ENCODE data around the gene F10.
A peak's percentile ranks its signal among the peaks of the same experiment; 100 is the strongest.
"Not testable (repeated sequence)": the region's sequence is repeated elsewhere in the genome, so short reads cannot be mapped to it uniquely, and the experiment has no call there.

F10 gene

GRCh38 chr13:113155201-113155600, 32.6 kb downstream of the F10 start:
- FAIRE-seq = no peak

GRCh38 chr13:113155982-113156655, 33.5 kb downstream of the F10 start:
- FAIRE-seq = no peak

- no peak for FAIRE-seq
Observed at GRCh38 chr13:113157206-113157928, 34.8 kb downstream of the F10 start.

GRCh38 chr13:113157929-113158747, 35.5 kb downstream of the F10 start, which contains the start of gene PROZ:
PROZ (plus strand) TSS chr13:113158648; CDS start chr13:113158661, 13 bp downstream.
- FAIRE-seq = no peak

GRCh38 chr13:113158946-113159345, 36.3 kb downstream of the F10 start:
- no peak for FAIRE-seq

DNA sequence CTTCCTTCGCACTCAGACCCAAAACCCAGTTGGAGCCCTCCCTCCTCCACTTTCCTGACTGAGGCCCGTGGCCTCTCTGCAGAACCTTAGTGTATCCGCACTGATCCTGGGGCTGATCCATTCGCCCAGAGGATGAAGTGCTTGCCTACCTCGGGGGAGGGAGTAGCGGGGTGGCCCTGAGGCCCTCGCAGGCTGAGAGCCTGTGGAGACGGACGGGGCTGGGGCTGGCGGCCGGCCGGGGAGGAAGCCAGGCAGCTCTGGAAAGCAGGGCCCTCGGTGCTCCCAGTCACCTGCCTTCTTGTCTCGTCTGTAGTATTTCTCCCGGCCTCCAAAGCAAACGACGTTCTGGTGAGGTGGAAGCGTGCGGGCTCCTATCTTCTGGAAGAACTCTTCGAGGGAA, 37.1 kb downstream of the F10 start:
- FAIRE-seq = no peak

DNA sequence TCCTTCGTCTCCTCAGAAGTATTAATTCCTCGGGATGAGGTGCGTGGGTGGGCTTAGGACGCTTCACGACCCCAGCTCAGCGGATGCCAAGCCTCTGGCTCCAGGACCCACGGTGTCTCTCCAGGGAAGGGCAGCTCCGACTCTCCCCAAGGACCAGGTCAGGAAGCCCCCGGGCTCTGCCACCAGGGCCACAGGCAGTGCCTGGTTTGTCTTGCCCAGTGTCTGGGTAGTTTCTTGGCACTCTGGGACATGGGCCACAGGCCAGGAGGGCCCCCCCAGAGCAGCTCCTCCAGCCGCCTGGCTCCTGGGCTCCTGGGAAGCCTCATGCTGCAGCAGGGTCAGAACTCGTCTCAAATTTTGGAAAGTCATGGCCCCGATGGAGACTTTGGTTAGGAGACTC, 38.4 kb downstream of the F10 start:
- FAIRE-seq = no peak

GRCh38 chr13:113161433-113161832, 38.8 kb downstream of the F10 start:
- FAIRE-seq = no peak

DNA sequence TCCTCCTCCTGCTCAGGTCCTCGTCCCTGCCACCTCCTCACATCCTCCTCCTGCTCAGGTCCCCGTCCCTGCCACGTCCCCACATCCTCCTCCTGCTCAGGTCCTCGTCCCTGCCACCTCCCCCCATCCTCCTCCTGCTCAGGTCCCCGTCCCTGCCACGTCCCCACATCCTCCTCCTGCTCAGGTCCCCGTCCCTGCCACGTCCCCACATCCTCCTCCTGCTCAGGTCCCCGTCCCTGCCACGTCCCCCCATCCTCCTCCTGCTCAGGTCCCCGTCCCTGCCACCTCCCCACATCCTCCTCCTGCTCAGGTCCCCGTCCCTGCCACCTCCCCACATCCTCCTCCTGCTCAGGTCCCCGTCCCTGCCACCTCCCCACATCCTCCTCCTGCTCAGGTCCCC, 39.4 kb downstream of the F10 start:
- not testable (repeated sequence) for FAIRE-seq

DNA sequence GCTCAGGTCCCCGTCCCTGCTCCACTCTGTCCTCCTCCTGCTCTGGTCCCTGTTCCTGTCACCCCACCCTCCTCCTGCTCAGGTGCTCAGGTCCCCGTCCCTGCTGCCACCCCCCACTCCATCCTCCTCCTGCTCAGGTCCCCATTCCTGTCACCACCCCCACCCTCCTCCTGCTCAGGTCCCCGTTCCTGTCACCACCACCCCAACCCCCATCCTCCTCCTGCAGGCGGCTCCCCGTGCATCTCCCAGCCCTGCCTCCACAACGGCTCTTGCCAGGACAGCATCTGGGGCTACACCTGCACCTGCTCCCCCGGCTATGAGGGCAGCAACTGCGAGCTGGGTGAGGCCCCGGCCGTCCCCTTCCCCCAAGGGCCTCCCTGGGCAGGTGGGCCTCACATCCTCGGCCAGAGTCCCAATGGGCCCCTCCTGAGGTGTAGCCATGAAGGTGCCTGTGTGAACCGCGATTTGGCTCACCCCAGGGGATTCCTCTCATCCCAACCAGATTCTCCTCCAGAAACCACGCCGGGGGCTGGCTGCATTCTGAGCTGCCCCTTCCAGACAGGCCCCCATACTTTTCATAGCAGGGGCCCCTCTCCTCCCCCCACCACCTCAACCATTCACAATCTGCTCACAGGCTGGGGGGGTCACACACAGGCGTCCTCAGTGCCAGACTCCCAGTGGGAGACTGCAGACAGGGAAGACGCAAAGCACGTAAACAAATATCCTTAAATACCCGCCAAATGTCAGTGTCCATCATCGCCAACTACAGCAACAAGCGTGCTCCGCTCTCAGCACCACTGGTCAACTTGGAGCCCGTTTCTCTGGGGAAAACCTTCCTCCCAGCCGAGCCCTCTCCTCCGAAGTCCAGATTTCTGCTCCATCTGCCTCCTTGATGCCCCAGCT, 40.4 kb downstream of the F10 start:
- no peak for FAIRE-seq

DNA sequence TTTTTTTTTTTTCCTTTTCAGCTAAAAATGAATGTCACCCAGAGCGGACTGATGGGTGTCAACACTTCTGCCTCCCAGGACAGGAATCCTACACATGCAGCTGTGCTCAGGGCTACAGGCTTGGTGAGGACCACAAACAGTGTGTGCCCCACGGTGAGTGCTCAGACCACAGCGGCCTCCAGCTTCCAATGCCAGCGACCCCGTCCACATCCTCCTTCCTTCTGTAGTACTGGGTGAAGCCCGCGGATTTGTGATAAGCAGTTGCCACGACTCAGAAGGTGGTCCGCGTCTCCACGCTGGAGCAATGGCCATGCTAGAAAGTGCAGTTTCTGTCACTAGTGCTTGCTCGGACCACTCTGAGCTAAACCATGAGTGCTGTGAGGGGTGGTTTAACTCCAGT, 41.9 kb downstream of the F10 start:
- no peak for FAIRE-seq

- no peak for FAIRE-seq
Observed at GRCh38 chr13:113166266-113166665, 43.7 kb downstream of the F10 start.

DNA sequence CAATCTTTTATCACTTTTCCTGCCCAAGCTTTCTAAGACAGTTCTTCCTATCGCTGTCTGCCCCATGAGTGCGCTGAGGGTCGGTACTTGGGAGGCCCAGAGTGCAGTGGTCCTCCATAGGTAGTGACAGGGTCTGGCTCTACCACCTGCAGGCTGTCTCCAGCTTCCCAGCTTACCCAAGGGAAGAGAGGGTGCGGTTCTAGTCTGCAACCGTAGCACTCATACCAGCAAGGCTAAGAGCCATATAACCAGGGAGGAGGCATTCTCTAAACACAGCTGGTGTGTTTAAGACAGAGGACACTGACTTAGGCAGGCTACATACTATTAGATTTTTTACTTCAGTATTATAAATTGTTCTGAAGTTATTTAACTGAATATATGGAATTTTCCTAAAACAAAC, 44.1 kb downstream of the F10 start:
- FAIRE-seq = no peak

DNA sequence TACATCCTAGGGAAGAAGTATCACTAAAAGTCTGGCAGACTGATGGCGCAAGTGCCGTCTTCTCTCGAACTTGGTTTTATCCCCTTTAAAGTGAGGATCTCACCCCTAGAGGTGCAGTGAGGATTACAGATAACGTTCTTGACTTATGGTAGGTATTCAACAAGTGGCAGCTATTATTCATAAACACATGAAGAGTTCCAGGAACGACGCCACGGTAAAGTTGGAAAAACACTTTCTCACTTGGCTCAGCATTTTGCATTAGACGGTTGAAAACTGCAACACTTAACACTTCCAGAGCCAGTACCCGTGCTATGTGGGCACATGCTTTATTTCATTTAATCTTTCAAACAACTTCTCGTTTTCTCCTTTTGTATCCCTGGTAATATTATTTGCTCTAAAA, 44.6 kb downstream of the F10 start:
- FAIRE-seq = no peak

DNA sequence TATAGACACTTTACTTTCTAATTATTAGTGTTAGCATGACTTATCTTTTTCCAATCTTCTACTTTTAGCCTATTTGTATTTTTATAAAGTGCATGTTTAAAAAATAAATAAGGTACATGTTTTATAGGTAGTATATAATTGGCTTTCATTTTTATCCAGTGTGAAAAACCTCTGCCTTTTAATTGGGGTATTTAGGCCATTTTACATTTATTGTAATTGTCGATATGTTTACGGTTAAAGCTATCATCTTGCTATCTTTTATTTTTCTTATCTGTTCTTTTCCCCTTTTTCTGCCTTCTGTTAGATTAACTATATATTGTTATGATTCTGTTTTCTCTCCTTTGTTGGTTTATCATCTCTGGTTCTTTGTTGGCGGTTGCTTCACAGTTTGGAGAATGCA, 45.0 kb downstream of the F10 start:
- peak; percentile 27 for FAIRE-seq

GRCh38 chr13:113168211-113168610, 45.6 kb downstream of the F10 start:
- FAIRE-seq = no peak

DNA sequence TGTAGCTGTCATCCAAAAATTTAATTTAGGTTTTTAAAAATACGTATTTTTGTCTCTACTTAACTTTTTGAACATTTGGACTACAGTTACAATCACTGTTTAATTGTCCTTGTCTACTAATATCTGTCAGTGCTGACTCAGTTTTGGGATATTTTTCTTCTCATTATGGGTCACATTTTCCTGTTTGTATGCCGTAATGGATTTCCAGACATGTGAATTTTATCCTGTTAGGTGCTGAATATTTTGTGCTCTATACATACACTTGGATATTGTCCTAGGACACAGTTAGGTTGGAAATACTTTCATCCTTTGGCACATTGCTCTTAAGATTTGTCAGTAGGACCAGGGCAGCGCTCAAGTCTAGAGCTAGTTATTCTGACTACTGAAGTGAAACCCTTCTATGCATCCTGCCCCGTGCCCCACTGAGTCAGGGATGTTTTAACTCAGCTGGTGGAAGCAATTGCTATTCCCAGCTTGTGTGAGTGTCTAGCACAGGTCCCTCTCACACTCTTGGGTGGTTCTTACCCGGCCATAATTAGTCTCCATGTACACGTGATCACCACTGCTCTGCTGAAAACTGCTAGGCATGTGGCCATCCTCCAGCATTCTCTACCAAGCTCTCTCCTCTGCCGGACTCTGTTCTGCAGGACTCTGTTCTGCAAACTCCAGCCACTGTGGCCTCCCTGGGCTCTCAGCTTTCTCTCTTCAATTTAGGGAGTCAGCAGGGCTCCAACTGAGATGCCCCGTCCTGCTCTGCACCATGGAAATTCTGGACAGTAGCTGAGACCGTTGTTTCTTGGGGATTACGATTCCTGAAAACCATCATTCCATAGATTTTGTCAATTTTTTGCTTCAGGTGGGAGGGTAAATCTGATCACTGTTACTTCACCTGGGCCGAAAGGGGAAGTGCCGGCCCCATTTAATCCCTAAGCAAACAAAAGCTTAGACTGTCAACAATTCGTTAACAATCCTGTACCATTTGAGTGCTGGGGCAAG, 47.0 kb downstream of the F10 start:
- no peak for FAIRE-seq

- no peak for FAIRE-seq
Observed at GRCh38 chr13:113170511-113170910, 47.9 kb downstream of the F10 start.

GRCh38 chr13:113171250-113172125, 48.9 kb downstream of the F10 start:
- FAIRE-seq = no peak

- no peak for FAIRE-seq
Observed at GRCh38 chr13:113172419-113172926, 49.9 kb downstream of the F10 start.

Measured in A204.1 (cell line).